Neutrophil (primary cell): ENCODE results near the gene GFM2.
"Not testable (repeated sequence)": the region's sequence is repeated elsewhere in the genome, so short reads cannot be mapped to it uniquely, and the experiment has no call there.

ENCODE experiments used
- H3K27ac ChIP-seq: fragments of 200-600 bp; sonication (generic); 2 replicates; pipeline ENCODE4 v1.5.1; 2016; ENCODE audit warnings: mild to moderate bottlenecking, moderate library complexity
- H3K27me3 ChIP-seq: fragments of 200-600 bp; sonication (generic); 2 replicates; pipeline ENCODE4 v1.6.0; 2016; ENCODE audit warnings: mild to moderate bottlenecking
- H3K36me3 ChIP-seq: fragments of 200-600 bp; sonication (generic); 2 replicates; pipeline ENCODE4 v1.5.1; 2017
- H3K4me1 ChIP-seq, 2 experiments: fragments of 200-600 bp in 1 of 2; sonication (generic) in 1 of 2; 1 replicate in 1 of 2; 2 replicates in 1 of 2; pipeline versions ENCODE4 v1.5.1 to v1.6.1; 2013 to 2016; ENCODE audit warnings: low read depth in 1 of 2, low read length in 1 of 2, mild to moderate bottlenecking in 1 of 2, moderate library complexity in 1 of 2; ENCODE audit not compliant: control insufficient read depth in 1 of 2, insufficient read depth in 1 of 2
- H3K4me3 ChIP-seq, 2 experiments: fragments of 200-600 bp in 1 of 2; sonication (generic) in 1 of 2; 1 replicate in 1 of 2; 2 replicates in 1 of 2; pipeline ENCODE4 v1.5.1; 2013 to 2016; ENCODE audit warnings: low read depth in 1 of 2, low read length in 1 of 2, mild to moderate bottlenecking in 1 of 2, moderate library complexity in 1 of 2
- H3K9me3 ChIP-seq: fragments of 200-600 bp; sonication (generic); 2 replicates; pipeline ENCODE4 v1.5.1; 2016
- CTCF ChIP-seq: fragments of 200-600 bp; sonication (generic); IDR thresholded peaks from 2 replicates; pipeline ENCODE4 v1.5.1; 2016; ENCODE audit warnings: antibody characterized with exemption

Gene GFM2

GRCh38 chr5:74686962-74687751 lies 79.8 kb downstream of the GFM2 start:
- no peak for TF ChIP-seq CTCF
- H3K4me3 ChIP-seq: no peak overlapping the region
- peak overlapping the region; percentile 82 for H3K27ac ChIP-seq
- peaks cover 11% of the 10 kb centered on the region for H3K27me3 ChIP-seq
- H3K9me3 ChIP-seq: no peaks in the 10 kb centered on the region
- H3K4me1 ChIP-seq: peaks cover 15 to 20% of the 10 kb centered on the region in 2 experiments
- peaks cover 29% of the 10 kb centered on the region for H3K36me3 ChIP-seq

GRCh38 chr5:74685979-74686631 lies 80.8 kb downstream of the GFM2 start:
- Histone ChIP-seq H3K27me3 (peaks cover 19% of the 10 kb centered on the region), H3K27ac (peak overlapping the region; percentile 82), H3K36me3 (peaks cover 20% of the 10 kb centered on the region), H3K9me3 (no peaks in the 10 kb centered on the region), H3K4me3 (peak overlapping the region; percentile 81 to 87), H3K4me1 (peaks cover 15 to 20% of the 10 kb centered on the region in 2 experiments)
- no peak for TF ChIP-seq CTCF

GRCh38 chr5:74684900-74685851 lies 81.7 kb downstream of the GFM2 start, which contains the start of gene HEXB:
Gene HEXB, plus strand, starts transcription at chr5:74685233. Its CDS starts 28 bp downstream, at chr5:74685261.
- Histone ChIP-seq H3K4me3 (peak within 1 kb of the TSS; percentile 81 to 87), H3K9me3 (no peaks in the 10 kb centered on the region), H3K36me3 (peaks cover 13% of the 10 kb centered on the region), H3K27me3 (peaks cover 29% of the 10 kb centered on the region), H3K4me1 (peaks cover 15 to 20% of the 10 kb centered on the region in 2 experiments), H3K27ac (peak within 1 kb of the TSS; percentile 82)
- peak; percentile 18 for TF ChIP-seq CTCF

GRCh38 chr5:74679966-74680365 lies 87.0 kb downstream of the GFM2 start:
- Histone ChIP-seq H3K27ac (no peak overlapping the region), H3K36me3 (no peaks in the 10 kb centered on the region), H3K4me1 (peaks cover 0 to 3% of the 10 kb centered on the region in 2 experiments), H3K9me3 (no peaks in the 10 kb centered on the region), H3K27me3 (peaks cover 32% of the 10 kb centered on the region), H3K4me3 (no peak overlapping the region)
- no peak for TF ChIP-seq CTCF

GRCh38 chr5:74679300-74679699 lies 87.6 kb downstream of the GFM2 start:
- H3K4me3 ChIP-seq, H3K36me3 ChIP-seq, H3K27ac ChIP-seq, H3K4me1 ChIP-seq, H3K9me3 ChIP-seq: not testable (repeated sequence)
- H3K27me3 ChIP-seq: peaks cover 32% of the 10 kb centered on the region

- not testable (repeated sequence) for H3K9me3 ChIP-seq, H3K27ac ChIP-seq, H3K4me1 ChIP-seq, H3K36me3 ChIP-seq, H3K4me3 ChIP-seq
- H3K27me3 ChIP-seq: peaks cover 30% of the 10 kb centered on the region
Observed at GRCh38 chr5:74678123-74678522, 88.8 kb downstream of the GFM2 start.

GRCh38 chr5:74676466-74676865 lies 90.5 kb downstream of the GFM2 start:
- peaks cover 16% of the 10 kb centered on the region for H3K27me3 ChIP-seq
- H3K4me3 ChIP-seq, H3K4me1 ChIP-seq, H3K27ac ChIP-seq, H3K36me3 ChIP-seq, H3K9me3 ChIP-seq: not testable (repeated sequence)
